Osteoblast (primary cell): ENCODE results near the gene CYP46A1. TPM values are rescaled to one million over a fixed set of nuclear protein-coding genes. Genes with fewer than 3 reads are reported as not detected.
A peak's percentile ranks its signal among the peaks of the same experiment; 100 is the strongest.

Experiments
- DNase-seq: peaks from one replicate; pipeline ENCODE4 v3.0.0; 2011; ENCODE audit warnings: low spot score, mixed read lengths; ENCODE audit not compliant: insufficient read length; ENCODE audit errors: missing footprints
- H2AFZ ChIP-seq: 2 replicates; pipeline ENCODE4 v1.6.0; 2011; ENCODE audit warnings: mild to moderate bottlenecking, low read length
- H3K27ac ChIP-seq: 2 replicates; pipeline ENCODE4 v1.5.1; 2011; ENCODE audit warnings: mild to moderate bottlenecking, low read depth, low read length, moderate library complexity
- H3K27me3 ChIP-seq: 2 replicates; pipeline ENCODE4 v1.6.0; 2012; ENCODE audit warnings: mild to moderate bottlenecking, control low read depth, inconsistent platforms, low read length, moderate library complexity; ENCODE audit not compliant: insufficient read depth
- H3K36me3 ChIP-seq: 2 replicates; pipeline ENCODE4 v1.5.1; 2011; ENCODE audit warnings: mild to moderate bottlenecking, low read length, control low read depth, moderate library complexity; ENCODE audit not compliant: insufficient read depth
- H3K4me1 ChIP-seq: 2 replicates; pipeline ENCODE4 v1.5.1; 2011; ENCODE audit warnings: mild to moderate bottlenecking, low read length, control low read depth, moderate library complexity; ENCODE audit not compliant: insufficient read depth
- H3K4me2 ChIP-seq: 2 replicates; pipeline ENCODE4 v1.6.0; 2011; ENCODE audit warnings: mild to moderate bottlenecking, low read length; ENCODE audit not compliant: insufficient read depth
- H3K4me3 ChIP-seq: fragments of 200-600 bp; sonication (generic); 3 replicates; pipeline ENCODE4 v1.5.1; 2012; ENCODE audit warnings: mild to moderate bottlenecking, low read length, inconsistent platforms; ENCODE audit not compliant: insufficient read depth
- H3K79me2 ChIP-seq: 2 replicates; pipeline ENCODE4 v1.6.0; 2012; ENCODE audit warnings: mild to moderate bottlenecking, low read length, control low read depth, inconsistent platforms; ENCODE audit not compliant: insufficient read depth
- H3K9me3 ChIP-seq: 2 replicates; pipeline ENCODE4 v1.5.1; 2011; ENCODE audit warnings: low read depth, low read length, control low read depth
- H4K20me1 ChIP-seq: 2 replicates; pipeline ENCODE4 v1.6.0; 2012; ENCODE audit warnings: mild to moderate bottlenecking, low read length, control low read depth; ENCODE audit not compliant: insufficient read depth
- total RNA-seq: library from RNA; depleted of rRNA; stranded (reverse); fragments of >200 nt; gene quantifications from 2 replicates; pipeline ENCODE4 v1.2.3, GENCODE V29; 2012
- TF ChIP-seq, protein P1 (sequence below): IDR thresholded peaks from 2 replicates; pipeline ENCODE4 v1.5.1; 2011; ENCODE audit warnings: mild to moderate bottlenecking, low read depth, low read length, moderate library complexity; ENCODE audit errors: extremely low read depth

CYP46A1 gene
- total RNA-seq, 1 donor: 0.36 TPM

DNA sequence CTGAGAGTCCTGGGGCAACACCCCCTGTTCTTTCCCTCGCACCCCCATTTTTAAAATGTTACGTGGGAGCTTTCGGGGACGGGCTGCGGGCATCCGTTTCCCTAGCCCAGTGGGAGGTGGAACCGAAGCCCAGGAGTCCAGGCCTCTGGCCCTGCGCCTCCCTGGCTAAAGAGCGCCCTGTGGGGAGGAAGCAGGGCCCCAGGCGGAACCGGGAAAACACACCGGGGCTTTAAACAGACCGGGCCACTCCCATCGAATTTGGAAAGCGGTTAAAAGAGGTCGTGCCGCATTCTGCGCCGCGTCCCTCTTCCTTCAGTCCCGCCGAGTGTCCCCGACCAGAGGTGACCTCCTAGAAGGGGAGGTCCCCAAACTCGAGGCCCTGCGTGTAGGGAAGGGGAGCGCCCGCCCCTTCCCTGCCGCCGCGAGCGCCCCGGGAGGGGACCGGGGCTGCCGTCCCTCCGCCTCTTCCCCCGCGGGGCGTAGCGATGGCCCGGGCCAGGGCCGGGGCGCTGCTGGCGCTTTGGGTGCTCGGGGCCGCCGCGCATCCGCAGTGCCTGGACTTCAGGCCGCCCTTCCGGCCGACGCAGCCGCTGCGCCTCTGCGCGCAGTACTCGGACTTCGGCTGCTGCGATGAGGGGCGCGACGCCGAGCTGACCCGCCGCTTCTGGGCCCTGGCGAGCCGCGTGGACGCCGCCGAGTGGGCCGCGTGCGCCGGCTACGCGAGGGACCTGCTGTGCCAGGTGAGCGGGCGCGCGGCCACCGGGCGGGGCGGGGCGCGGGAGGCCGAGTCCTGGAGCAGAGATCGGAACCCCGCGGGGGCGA, 39.2 kb upstream of the CYP46A1 start, which contains the start of gene HHIPL1:
Gene HHIPL1 (plus strand): TSS at position 407 of the 822 bp plus-strand sequence. CDS start 79 bp downstream, at position 486.
- TF ChIP-seq, protein P1, sequence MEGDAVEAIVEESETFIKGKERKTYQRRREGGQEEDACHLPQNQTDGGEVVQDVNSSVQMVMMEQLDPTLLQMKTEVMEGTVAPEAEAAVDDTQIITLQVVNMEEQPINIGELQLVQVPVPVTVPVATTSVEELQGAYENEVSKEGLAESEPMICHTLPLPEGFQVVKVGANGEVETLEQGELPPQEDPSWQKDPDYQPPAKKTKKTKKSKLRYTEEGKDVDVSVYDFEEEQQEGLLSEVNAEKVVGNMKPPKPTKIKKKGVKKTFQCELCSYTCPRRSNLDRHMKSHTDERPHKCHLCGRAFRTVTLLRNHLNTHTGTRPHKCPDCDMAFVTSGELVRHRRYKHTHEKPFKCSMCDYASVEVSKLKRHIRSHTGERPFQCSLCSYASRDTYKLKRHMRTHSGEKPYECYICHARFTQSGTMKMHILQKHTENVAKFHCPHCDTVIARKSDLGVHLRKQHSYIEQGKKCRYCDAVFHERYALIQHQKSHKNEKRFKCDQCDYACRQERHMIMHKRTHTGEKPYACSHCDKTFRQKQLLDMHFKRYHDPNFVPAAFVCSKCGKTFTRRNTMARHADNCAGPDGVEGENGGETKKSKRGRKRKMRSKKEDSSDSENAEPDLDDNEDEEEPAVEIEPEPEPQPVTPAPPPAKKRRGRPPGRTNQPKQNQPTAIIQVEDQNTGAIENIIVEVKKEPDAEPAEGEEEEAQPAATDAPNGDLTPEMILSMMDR: no peak
- DNase-seq: peak; percentile 95

DNA sequence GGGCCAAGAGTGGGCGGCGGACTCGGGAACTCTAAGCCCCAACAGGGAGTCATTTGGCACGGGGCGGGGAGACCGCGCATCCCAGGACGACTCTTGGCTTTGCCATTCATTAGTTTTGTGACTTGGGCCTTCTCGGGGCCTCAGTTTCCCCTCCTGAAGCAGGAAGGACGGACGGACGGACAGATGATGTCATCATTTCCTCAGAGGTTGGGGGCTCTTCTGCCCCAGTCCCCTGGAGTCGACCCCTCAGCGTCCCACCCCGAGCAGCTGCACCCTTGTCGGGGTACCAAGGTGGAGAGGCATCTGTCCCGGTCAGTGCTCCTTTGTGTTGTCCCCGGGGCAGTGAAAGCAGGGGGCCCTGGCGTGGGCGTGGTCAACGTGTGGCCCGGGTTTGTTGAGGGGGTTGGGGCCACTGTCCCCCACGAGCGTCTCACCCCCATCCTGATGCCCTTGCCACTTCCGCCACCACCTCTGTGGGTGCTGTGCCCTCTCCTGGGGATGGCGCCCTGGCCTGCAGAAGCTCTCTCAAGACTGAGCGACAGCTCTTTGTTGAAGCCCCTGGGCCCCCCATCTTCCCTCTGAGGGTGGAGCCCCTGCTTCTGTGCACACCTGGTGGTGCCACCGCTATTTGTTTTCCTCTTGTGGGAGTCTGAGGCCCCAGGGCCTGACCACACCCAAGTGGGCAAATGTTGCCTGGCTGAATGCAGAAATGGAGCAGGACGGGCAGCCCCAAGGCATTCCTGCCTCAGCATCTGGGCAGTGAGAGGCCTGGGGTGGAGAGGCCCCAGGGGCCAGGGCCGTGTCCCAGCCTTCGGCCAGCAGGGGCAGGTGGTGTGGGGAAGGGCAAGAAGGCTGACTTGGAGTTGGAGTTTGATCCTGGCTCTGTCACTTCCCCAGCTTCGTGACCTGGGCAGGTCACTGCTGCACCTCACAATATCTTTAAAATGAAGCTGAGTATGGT, 38.3 kb upstream of the CYP46A1 start:
- Histone ChIP-seq H3K36me3 (no peaks in the 10 kb centered on the region), H4K20me1 (no peaks in the 10 kb centered on the region), H3K4me1 (peaks cover 17% of the 10 kb centered on the region), H2AFZ (peak overlapping the region; percentile 92), H3K27ac (peak overlapping the region; percentile 37), H3K4me3 (peak overlapping the region; percentile 72), H3K4me2 (peak overlapping the region; percentile 85), H3K79me2 (peaks cover 11% of the 10 kb centered on the region), H3K9me3 (no peaks in the 10 kb centered on the region), H3K27me3 (no peaks in the 10 kb centered on the region)
- DNase-seq: peak; percentile 35
- TF ChIP-seq, protein P1: no peak

More for the DNA sequence above, 39.2 kb upstream of the CYP46A1 start, which contains the start of gene HHIPL1:
- H4K20me1 ChIP-seq: no peaks in the 10 kb centered on the region
- H3K27ac ChIP-seq: peak within 1 kb of the TSS; percentile 37
- H3K4me3 ChIP-seq: peak within 1 kb of the TSS; percentile 72
- H3K27me3 ChIP-seq: no peaks in the 10 kb centered on the region
- no peaks in the 10 kb centered on the region for H3K9me3 ChIP-seq
- H3K36me3 ChIP-seq: no peaks in the 10 kb centered on the region
- peak within 1 kb of the TSS; percentile 92 for H2AFZ ChIP-seq
- H3K4me1 ChIP-seq: peaks cover 17% of the 10 kb centered on the region
- peaks cover 10% of the 10 kb centered on the region for H3K79me2 ChIP-seq
- peak within 1 kb of the TSS; percentile 85 for H3K4me2 ChIP-seq

DNA sequence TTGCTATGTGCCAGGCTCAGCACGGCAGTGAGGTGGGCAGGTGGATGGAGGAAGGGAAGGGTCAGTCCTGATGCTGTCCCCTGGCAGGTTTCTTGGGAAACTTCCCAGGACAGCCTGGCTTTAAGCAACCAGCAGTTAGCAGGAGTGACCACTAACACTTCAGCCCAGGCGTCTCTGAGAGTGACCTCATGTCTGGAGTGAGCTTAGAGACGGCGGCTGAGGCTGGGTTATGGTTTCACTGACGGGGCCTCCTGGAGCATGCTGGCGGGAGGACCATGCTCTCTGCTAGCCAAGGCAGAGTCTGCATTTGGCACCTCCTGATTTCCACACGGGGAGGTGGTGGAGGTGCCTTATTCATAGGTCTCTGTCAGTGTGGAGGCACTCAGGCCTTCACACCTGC, 36.7 kb upstream of the CYP46A1 start:
- H3K4me1 ChIP-seq: peaks cover 17% of the 10 kb centered on the region
- no peak overlapping the region for H3K4me3 ChIP-seq
- H4K20me1 ChIP-seq: no peaks in the 10 kb centered on the region
- H3K27ac ChIP-seq: no peak overlapping the region
- no peak overlapping the region for H3K4me2 ChIP-seq
- DNase-seq: peak; percentile 97
- no peaks in the 10 kb centered on the region for H3K27me3 ChIP-seq
- H3K79me2 ChIP-seq: peaks cover 11% of the 10 kb centered on the region
- H2AFZ ChIP-seq: no peak overlapping the region
- no peaks in the 10 kb centered on the region for H3K9me3 ChIP-seq
- no peaks in the 10 kb centered on the region for H3K36me3 ChIP-seq
- TF ChIP-seq, protein P1: no peak
